ENCODE data around the gene ARL6IP4.

Gene ARL6IP4

DNA sequence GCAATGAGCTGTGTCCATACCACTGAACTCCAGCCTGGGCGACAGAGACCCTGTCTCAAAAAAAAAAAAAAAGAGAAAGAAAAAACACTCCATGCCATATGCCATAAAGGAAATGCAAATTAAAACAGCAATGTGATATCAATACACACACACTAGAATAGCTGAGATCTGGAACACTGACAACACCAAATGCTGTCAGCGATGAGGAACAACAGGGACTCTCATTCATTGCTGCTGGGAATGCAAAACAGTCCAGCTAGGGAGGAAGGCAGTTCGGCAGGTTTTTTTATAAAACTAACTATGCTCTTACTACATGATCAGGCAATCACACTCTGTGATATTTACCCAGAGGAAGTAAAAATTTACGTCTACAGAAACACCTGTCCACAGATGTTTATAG lies 10.8 kb upstream of the ARL6IP4 start:
- no peak overlapping the region for H3K27ac ChIP-seq (ENCODE audit: extremely low read depth, low read depth, low read length)
- H3K9me3 ChIP-seq (ENCODE audit: control insufficient read depth, insufficient read depth, low read depth, low read length): no peaks in the 10 kb centered on the region
- ChIA-PET CTCF (interaction anchor here (0.6 kb wide), 1 partner anchor 176 kb away, joined by 3 read pairs; no protein-coding TSS in a partner anchor), POLR2A (interaction anchor here (1.6 kb wide), 1 partner anchor 10 kb away, joined by 3 read pairs; no protein-coding TSS in a partner anchor)
- H3K4me3 ChIP-seq (ENCODE audit: low read depth, low read length): no peak overlapping the region
- peaks cover 7% of the 10 kb centered on the region for H3K4me1 ChIP-seq (ENCODE audit: control insufficient read depth, insufficient read depth, low read length)
- no peaks in the 10 kb centered on the region for H3K36me3 ChIP-seq (ENCODE audit: control insufficient read depth in 2 of 2, insufficient read depth in 1 of 2, low read length in 2 of 2)
- TF ChIP-seq HOXA7 (CRISPR knock-in tag; IDR thresholded peaks at IDR 0.05; ENCODE audit: borderline replicate concordance) (no peak), ZNF654 (tag by site-specific recombination; IDR thresholded peaks at IDR 0.05; ENCODE audit: low read depth) (no peak)

DNA sequence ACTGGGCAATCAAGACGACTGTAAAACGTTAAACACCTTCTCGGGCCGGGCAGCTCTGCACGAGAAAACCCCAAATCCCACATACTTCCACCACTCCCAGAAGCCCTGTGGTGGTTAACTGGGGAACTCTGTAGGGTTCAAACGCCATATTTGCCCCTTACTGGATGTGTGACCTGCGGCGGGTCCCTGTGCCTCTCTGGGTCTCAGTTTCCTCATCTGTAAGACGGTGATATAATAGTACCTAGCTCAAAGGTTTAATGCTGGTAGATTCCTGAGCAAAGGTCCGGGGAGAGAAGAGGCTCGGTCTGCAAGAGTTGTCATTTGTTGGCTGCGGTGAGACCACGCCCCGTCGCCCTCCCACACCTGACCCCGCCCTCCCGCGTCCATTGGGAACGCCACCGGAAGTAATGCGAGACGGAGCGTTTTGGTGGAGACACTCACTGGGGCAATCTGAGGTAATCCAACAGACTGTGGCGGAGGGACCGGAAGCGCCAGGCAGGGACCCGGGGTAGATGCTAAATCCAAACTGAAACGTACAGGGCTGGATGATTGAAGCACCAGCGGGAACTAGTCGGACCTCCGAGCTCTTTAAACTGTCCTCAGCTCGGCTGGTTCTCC lies 6.1 kb upstream of the ARL6IP4 start:
- H3K4me1 ChIP-seq (ENCODE audit: control insufficient read depth, insufficient read depth, low read length): no peaks in the 10 kb centered on the region
- CTCF ChIA-PET: interaction anchor here (0.6 to 2.4 kb wide), 4 partner anchors 39 to 264 kb away, joined by 3 to 9 read pairs (median 4); no protein-coding TSS in a partner anchor
- H3K27ac ChIP-seq (ENCODE audit: extremely low read depth, low read depth, low read length): peak overlapping the region; percentile 83
- peaks cover 0 to 27% of the 10 kb centered on the region in 2 experiments; a peak in 1 of 3 replicates for H3K36me3 ChIP-seq (ENCODE audit: control insufficient read depth in 2 of 2, insufficient read depth in 1 of 2, low read length in 2 of 2)
- H3K9me3 ChIP-seq (ENCODE audit: control insufficient read depth, insufficient read depth, low read depth, low read length): no peaks in the 10 kb centered on the region
- H3K4me3 ChIP-seq (ENCODE audit: low read depth, low read length): peak overlapping the region; percentile 87
- POLR2A ChIA-PET: interaction anchor here (0.5 to 3.7 kb wide), 13 partner anchors 8 to 872 kb away, joined by 3 to 36 read pairs (median 3); partner anchors contain the start of genes ABCB9, MPHOSPH9 and MTRFR
- TF ChIP-seq, protein P1, sequence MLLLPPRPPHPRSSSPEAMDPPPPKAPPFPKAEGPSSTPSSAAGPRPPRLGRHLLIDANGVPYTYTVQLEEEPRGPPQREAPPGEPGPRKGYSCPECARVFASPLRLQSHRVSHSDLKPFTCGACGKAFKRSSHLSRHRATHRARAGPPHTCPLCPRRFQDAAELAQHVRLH (tag by site-specific recombination; IDR thresholded peaks at IDR 0.05): peak; percentile 97
- TF ChIP-seq ZNF830 (tag by site-specific recombination; IDR thresholded peaks at IDR 0.05; ENCODE audit: low read depth): no peak
- TF ChIP-seq, protein P2, sequence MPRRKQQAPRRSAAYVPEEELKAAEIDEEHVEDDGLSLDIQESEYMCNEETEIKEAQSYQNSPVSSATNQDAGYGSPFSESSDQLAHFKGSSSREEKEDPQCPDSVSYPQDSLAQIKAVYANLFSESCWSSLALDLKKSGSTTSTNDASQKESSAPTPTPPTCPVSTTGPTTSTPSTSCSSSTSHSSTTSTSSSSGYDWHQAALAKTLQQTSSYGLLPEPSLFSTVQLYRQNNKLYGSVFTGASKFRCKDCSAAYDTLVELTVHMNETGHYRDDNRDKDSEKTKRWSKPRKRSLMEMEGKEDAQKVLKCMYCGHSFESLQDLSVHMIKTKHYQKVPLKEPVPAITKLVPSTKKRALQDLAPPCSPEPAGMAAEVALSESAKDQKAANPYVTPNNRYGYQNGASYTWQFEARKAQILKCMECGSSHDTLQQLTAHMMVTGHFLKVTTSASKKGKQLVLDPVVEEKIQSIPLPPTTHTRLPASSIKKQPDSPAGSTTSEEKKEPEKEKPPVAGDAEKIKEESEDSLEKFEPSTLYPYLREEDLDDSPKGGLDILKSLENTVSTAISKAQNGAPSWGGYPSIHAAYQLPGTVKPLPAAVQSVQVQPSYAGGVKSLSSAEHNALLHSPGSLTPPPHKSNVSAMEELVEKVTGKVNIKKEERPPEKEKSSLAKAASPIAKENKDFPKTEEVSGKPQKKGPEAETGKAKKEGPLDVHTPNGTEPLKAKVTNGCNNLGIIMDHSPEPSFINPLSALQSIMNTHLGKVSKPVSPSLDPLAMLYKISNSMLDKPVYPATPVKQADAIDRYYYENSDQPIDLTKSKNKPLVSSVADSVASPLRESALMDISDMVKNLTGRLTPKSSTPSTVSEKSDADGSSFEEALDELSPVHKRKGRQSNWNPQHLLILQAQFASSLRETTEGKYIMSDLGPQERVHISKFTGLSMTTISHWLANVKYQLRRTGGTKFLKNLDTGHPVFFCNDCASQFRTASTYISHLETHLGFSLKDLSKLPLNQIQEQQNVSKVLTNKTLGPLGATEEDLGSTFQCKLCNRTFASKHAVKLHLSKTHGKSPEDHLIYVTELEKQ (tag by site-specific recombination; IDR thresholded peaks at IDR 0.05; ENCODE audit: borderline replicate concordance): no peak
- peak; percentile 94 for TF ChIP-seq KLF8 (tag by site-specific recombination; IDR thresholded peaks at IDR 0.05)
- TF ChIP-seq, protein P3, sequence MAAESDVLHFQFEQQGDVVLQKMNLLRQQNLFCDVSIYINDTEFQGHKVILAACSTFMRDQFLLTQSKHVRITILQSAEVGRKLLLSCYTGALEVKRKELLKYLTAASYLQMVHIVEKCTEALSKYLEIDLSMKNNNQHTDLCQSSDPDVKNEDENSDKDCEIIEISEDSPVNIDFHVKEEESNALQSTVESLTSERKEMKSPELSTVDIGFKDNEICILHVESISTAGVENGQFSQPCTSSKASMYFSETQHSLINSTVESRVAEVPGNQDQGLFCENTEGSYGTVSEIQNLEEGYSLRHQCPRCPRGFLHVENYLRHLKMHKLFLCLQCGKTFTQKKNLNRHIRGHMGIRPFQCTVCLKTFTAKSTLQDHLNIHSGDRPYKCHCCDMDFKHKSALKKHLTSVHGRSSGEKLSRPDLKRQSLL (tag by site-specific recombination; IDR thresholded peaks at IDR 0.05): no peak; the same call in 1 of the 2 replicates
- TF ChIP-seq BCL11A (tag by site-specific recombination; IDR thresholded peaks at IDR 0.05; ENCODE audit: low read depth): no peak
- peak; percentile 48 for TF ChIP-seq SP7 (tag by site-specific recombination; IDR thresholded peaks at IDR 0.05)
- peak; percentile 38; the same call in 1 of the 2 replicates for TF ChIP-seq ZNF664 (tag by site-specific recombination; IDR thresholded peaks at IDR 0.05)
- peak; percentile 67; the same call in 1 of the 2 replicates for TF ChIP-seq ZNF394 (tag by site-specific recombination; IDR thresholded peaks at IDR 0.05; ENCODE audit: borderline replicate concordance)
- TF ChIP-seq ZNF239 (tag by site-specific recombination; IDR thresholded peaks at IDR 0.05): no peak
- TF ChIP-seq ZNF768 (tag by site-specific recombination; IDR thresholded peaks at IDR 0.05): no peak
- TF ChIP-seq YY1 (tag by site-specific recombination; IDR thresholded peaks at IDR 0.05): peak; percentile 75
- no peak for TF ChIP-seq ZNF544 (tag by site-specific recombination; IDR thresholded peaks at IDR 0.05)
- TF ChIP-seq, protein P4, sequence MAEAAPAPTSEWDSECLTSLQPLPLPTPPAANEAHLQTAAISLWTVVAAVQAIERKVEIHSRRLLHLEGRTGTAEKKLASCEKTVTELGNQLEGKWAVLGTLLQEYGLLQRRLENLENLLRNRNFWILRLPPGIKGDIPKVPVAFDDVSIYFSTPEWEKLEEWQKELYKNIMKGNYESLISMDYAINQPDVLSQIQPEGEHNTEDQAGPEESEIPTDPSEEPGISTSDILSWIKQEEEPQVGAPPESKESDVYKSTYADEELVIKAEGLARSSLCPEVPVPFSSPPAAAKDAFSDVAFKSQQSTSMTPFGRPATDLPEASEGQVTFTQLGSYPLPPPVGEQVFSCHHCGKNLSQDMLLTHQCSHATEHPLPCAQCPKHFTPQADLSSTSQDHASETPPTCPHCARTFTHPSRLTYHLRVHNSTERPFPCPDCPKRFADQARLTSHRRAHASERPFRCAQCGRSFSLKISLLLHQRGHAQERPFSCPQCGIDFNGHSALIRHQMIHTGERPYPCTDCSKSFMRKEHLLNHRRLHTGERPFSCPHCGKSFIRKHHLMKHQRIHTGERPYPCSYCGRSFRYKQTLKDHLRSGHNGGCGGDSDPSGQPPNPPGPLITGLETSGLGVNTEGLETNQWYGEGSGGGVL (tag by site-specific recombination; IDR thresholded peaks at IDR 0.05): no peak
- TF ChIP-seq ZNF174 (tag by site-specific recombination; IDR thresholded peaks at IDR 0.05): no peak
- TF ChIP-seq, protein P5, sequence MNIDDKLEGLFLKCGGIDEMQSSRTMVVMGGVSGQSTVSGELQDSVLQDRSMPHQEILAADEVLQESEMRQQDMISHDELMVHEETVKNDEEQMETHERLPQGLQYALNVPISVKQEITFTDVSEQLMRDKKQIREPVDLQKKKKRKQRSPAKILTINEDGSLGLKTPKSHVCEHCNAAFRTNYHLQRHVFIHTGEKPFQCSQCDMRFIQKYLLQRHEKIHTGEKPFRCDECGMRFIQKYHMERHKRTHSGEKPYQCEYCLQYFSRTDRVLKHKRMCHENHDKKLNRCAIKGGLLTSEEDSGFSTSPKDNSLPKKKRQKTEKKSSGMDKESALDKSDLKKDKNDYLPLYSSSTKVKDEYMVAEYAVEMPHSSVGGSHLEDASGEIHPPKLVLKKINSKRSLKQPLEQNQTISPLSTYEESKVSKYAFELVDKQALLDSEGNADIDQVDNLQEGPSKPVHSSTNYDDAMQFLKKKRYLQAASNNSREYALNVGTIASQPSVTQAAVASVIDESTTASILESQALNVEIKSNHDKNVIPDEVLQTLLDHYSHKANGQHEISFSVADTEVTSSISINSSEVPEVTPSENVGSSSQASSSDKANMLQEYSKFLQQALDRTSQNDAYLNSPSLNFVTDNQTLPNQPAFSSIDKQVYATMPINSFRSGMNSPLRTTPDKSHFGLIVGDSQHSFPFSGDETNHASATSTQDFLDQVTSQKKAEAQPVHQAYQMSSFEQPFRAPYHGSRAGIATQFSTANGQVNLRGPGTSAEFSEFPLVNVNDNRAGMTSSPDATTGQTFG (tag by site-specific recombination; IDR thresholded peaks at IDR 0.05; ENCODE audit: borderline replicate concordance): no peak
- TF ChIP-seq, protein P6, sequence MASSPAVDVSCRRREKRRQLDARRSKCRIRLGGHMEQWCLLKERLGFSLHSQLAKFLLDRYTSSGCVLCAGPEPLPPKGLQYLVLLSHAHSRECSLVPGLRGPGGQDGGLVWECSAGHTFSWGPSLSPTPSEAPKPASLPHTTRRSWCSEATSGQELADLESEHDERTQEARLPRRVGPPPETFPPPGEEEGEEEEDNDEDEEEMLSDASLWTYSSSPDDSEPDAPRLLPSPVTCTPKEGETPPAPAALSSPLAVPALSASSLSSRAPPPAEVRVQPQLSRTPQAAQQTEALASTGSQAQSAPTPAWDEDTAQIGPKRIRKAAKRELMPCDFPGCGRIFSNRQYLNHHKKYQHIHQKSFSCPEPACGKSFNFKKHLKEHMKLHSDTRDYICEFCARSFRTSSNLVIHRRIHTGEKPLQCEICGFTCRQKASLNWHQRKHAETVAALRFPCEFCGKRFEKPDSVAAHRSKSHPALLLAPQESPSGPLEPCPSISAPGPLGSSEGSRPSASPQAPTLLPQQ (tag by site-specific recombination; IDR thresholded peaks at IDR 0.05): no peak; the same call in 1 of the 2 replicates
- no peak for TF ChIP-seq ZNF747 (tag by site-specific recombination; IDR thresholded peaks at IDR 0.05)
